HG03039 (cell line): Measurements from ENCODE around the gene TATDN2.
"Not testable (repeated sequence)": the region's sequence is repeated elsewhere in the genome, so short reads cannot be mapped to it uniquely, and the experiment has no call there.

Source experiments
- ATAC-seq: cut with Tn5 transposase; IDR thresholded peaks from one replicate; pipeline ENCODE4 v1.9.1; 2021; ENCODE audit warnings: mild to moderate bottlenecking, moderate library complexity; ENCODE audit not compliant: unreplicated experiment

The TATDN2 gene

GRCh38 chr3:10268930-10269329 lies 20.7 kb downstream of the TATDN2 start:
- ATAC-seq = no peak

- ATAC-seq = no peak
These were observed 21.2 kb downstream of the TATDN2 start for GRCh38 chr3:10269443-10269842.

DNA sequence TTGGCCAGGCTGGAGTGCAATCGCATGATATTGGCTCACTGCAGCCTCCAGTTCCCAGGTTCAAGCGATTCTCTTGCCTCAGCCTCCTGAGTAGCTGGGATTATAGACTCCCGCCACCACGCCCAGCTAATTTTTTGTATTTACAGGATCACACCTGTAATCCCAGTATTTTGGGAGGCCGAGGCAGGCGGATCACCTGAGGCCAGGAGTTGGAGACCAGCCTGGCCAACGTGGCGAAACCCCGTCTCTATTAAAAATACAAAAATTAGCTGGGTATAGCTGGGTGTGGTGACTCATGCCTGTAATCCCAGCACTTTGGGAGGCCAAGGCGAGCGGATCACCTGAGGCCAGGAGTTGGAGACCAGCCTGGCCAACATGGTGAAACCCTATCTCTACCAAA lies 24.2 kb downstream of the TATDN2 start:
- ATAC-seq = not testable (repeated sequence)

DNA sequence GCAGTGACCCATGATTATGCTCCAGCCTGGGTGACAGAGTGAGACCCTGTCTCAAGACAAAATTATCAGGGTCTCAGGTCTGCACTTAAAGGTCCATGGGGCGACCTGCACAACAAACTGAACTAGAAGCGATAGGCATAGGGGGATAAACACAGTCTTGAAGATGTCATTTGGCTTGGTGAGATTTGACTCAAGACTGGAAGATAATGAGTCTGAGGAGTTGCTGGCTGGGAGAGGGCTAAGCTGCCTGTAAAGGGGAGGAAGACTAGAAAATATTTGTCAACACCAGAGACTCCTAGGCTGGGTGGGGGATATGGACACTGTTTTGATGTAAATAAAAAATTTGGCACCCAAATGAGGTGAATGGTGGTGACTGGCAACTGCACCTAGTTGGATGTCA lies 24.7 kb downstream of the TATDN2 start:
- ATAC-seq = no peak

GRCh38 chr3:10273702-10274305 lies 25.5 kb downstream of the TATDN2 start:
- ATAC-seq = no peak

DNA sequence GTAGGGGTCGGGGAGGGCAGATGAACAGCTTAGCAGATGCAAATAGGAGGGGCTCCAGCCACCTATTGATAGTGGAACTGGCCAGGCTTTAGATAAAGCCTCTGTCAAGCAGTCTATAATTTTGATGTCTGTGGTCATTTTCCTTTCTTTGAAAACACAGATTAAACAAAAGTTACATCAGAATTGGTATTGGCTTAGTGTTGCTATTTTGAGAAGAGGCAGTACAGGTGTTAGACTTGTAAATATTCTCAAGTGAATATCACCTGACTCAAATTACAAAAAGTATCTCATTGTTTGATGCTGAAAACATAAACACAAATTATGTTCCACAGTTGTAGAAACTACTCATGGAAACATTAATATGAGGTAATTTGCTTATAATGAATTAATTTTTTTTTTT lies 26.3 kb downstream of the TATDN2 start:
- ATAC-seq = no peak

- ATAC-seq = no peak
These were observed 28.9 kb downstream of the TATDN2 start for GRCh38 chr3:10277115-10277625.

DNA sequence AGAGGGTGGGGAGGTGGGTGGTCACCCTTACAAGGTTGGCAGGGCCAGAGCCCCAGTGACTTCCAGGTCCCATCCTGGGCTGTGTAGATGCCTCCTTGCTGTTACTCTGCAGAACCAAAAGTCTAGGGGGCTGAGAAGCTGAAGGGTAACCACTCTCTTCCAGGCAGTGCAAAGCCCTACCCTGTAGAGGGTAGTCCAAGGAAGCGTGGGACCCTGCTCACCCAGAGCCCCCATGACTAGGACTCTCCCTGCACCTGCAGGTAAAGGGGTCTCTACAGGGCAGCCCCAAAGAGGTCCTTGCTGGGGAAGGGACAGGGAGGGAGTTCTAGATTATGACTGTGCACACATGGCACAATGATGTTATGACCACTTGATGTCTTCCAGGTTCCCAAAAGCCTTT lies 30.2 kb downstream of the TATDN2 start:
- no peak for ATAC-seq

DNA sequence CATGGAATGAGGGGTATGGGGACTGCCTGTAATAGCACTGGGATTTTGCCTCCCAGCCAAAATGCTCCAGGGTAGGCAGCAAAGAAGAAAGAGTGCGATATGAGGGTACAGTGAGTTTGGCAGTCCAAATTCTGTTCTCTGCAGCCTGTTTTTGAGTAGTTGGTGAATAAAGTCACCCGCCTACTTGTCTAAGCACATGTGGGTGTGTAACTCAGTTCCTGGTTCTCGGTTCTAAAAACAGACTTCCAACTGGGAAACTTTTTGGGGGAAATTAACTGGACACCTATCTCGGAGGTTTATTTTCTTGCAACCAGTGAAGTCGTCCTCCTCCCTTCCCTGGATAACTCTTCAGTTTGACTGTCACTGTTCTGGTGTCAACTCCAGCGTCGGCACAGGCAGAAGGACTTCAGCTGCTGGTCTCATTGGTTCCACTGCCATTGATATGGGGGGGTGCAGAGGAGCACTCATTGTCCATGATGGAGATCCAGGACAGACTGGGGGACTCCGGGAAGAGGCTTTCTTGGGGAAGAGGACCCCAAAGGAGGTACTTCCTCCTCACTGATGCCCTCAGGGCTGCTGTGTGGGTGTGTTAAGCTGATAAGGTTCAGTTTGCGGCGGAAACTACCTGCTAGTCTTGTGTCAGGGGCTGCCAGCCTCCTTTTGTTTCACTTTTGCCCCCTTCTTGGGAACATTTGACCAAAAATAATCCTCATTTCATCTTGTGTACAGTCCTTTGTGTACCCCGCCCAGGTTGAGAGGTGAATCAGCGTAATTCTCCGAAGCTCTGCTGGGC lies 31.3 kb downstream of the TATDN2 start:
- ATAC-seq = no peak

GRCh38 chr3:10280177-10280529 lies 31.9 kb downstream of the TATDN2 start:
- ATAC-seq = no peak

- ATAC-seq = no peak
These were observed 32.3 kb downstream of the TATDN2 start for GRCh38 chr3:10280571-10280970.

DNA sequence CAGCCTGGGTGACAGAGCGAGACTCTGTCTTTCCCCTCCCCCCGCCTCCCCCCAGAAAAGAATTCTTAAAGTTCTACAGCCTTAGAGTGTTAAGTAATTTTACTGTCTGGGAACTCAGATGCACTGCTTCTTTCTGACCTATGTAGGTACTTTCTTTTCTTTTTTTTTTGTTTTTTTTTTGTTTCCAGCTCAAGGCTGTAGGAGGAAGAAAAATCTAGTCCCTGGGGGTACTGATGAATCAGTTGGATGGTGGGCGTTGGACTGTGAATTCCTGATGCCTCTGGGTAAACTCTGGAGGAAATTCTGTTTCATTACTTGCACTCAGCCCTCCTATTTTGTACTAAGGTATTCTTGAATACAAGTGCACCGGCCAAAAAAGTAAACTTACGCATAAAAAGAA lies 33.7 kb downstream of the TATDN2 start:
- no peak for ATAC-seq

DNA sequence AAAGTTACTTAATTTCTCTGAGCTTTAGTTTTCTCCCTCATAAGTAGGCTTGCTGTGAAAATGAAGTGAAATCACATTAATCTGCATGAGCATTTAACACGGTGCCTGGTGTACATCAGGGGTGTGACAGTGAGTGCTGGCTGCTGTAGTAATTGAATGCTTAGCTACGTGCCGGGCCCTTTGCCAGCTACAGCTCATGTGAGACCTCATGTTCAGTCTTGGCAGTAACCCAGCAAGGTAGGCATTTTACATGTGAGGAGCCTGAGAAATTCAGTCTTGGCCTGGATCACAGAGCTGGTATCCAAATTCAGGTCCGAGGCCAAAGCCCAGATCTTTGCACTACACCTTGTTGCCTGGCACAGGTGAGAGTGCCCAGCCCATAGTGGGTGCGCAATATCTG lies 35.4 kb downstream of the TATDN2 start:
- no peak for ATAC-seq

GRCh38 chr3:10284496-10284895 lies 36.2 kb downstream of the TATDN2 start:
- ATAC-seq = no peak

GRCh38 chr3:10285272-10286132 lies 37.2 kb downstream of the TATDN2 start:
- no peak for ATAC-seq

GRCh38 chr3:10286133-10286524 lies 37.9 kb downstream of the TATDN2 start:
- ATAC-seq = no peak

- no peak for ATAC-seq
These were observed 38.5 kb downstream of the TATDN2 start for GRCh38 chr3:10286596-10287295.

DNA sequence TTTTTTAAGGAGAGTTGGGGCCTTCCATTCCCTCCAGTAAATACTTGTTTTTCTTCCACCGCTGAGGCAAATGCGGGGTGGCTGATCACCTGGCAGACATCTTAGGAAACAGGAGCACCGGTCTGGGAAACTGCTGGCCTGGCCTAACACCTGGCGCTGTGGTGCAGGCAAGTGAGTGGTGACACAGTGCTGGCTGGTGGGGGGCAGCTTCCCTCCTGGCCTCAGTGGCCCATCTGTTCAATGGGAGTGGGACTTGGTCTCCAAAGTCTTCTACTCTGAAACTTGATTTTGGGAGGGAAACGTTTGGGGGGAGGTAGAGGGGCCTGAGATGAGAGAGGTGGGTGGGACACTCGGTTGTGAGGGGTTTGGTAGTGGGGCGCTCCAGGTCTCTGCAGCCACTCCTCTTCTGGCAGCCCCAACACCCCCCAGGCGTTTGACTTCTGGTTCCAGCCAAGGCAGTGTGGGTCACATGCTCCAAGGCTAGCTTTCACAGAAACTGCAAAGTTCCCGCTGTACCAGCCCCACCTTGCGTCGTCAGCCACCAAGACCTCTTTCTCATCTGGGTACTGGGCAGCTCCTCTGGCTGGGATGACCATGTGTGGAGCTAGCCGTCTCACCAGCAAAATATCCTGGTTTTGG lies 39.8 kb downstream of the TATDN2 start:
- no peak for ATAC-seq

DNA sequence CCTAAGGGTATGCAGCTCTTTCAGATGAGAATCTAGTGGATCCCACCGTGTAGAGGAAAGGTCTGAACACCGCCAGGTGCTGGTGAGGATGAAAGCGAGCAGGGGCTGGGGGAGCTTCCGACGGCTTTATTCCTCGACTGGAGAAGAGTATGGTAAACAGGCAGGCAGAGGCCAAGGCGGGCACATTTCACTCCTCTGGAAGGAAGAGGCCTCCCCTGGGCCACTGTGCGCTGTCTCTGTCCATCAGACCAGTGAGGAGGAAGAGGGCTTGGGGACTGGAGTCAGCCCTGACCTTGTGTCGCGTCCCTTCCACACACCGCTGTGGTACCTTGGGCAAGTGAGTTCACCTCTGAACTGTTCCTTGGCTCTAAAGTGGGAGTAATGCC lies 40.3 kb downstream of the TATDN2 start:
- ATAC-seq = no peak

DNA sequence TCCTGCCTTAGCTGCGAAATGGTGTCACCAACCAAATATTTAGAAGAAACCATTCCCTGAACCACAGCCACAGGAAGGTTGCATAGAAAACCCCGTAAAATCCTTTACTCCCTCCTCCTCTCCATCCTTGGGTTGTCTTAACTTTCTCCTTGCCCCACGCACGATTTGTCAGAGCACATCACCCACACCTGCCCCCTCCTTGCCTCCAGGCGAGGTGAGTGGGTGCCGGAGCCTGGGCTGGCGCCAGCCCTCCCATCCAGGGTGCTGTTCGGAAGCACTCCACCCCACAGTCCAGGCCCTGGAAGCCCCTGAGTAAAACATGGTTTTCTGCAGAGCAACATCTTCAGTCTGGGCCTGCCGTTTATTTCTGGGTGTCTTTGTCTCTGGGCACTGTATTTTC lies 40.8 kb downstream of the TATDN2 start:
- no peak for ATAC-seq
